Measurements from ENCODE around the gene CISD3.

Gene CISD3

GRCh38 chr17:38747463-38748148 is 17.5 kb downstream of the CISD3 start:
- peak overlapping the region; percentile 63 to 82 (median 78) for H3K9ac ChIP-seq
- H3K4me2 ChIP-seq: peak overlapping the region; percentile 91 to 99 (median 97)
- H3K27ac ChIP-seq: peak overlapping the region; percentile 15 to 71 (median 57); a peak in 20 of 22 replicates
- peak overlapping the region; percentile 67 to 80 (median 72) for H3K4me3 ChIP-seq
- TF ChIP-seq Cebpa-rat (IDR thresholded peaks at IDR 0.05): no peak
- H3K4me1 ChIP-seq: peaks cover 52 to 84% (median 78%) of the 10 kb centered on the region in 10 experiments
- peaks cover 35 to 51% (median 47%) of the 10 kb centered on the region in 11 experiments for H3K27me3 ChIP-seq
- peaks cover 0 to 32% (median 26%) of the 10 kb centered on the region in 11 experiments; a peak in 20 of 22 replicates for H4K20me1 ChIP-seq
- no peaks in the 10 kb centered on the region for H3K9me3 ChIP-seq (replicated peaks in 1 of 11)
- H3K36me3 ChIP-seq: no peaks in the 10 kb centered on the region

- Histone ChIP-seq H3K9me3 (replicated peaks in 1 of 11) (no peaks in the 10 kb centered on the region), H3K27me3 (peaks cover 35 to 51% (median 47%) of the 10 kb centered on the region in 11 experiments), H4K20me1 (peaks cover 0 to 34% (median 26%) of the 10 kb centered on the region in 11 experiments; a peak in 19 of 22 replicates), H3K4me1 (peaks cover 53 to 80% (median 73%) of the 10 kb centered on the region in 10 experiments), H3K4me3 (peak within 1 kb of the TSS; percentile 67 to 97 (median 74)), H3K4me2 (peak within 1 kb of the TSS; percentile 92 to 99 (median 98)), H3K27ac (peak within 1 kb of the TSS; percentile 27 to 71 (median 57); a peak in 20 of 22 replicates), H3K36me3 (no peaks in the 10 kb centered on the region), H3K9ac (peak within 1 kb of the TSS; percentile 63 to 82 (median 78))
- no peak for TF ChIP-seq Cebpa-rat (IDR thresholded peaks at IDR 0.05)
Observed at GRCh38 chr17:38748149-38748891, 18.2 kb downstream of the CISD3 start, which contains the start of gene PCGF2. Gene PCGF2 (minus strand): TSS chr17:38748336. CDS start chr17:38740402, 7,934 bp downstream.

GRCh38 chr17:38748892-38749222 is 18.7 kb downstream of the CISD3 start:
- peaks cover 56 to 80% (median 73%) of the 10 kb centered on the region in 10 experiments for H3K4me1 ChIP-seq
- peak overlapping the region; percentile 73 to 99 (median 91) for H3K4me2 ChIP-seq
- peaks cover 0 to 40% (median 29%) of the 10 kb centered on the region in 11 experiments; a peak in 18 of 22 replicates for H4K20me1 ChIP-seq
- H3K36me3 ChIP-seq: peaks cover 0 to 5% (median 3%) of the 10 kb centered on the region in 11 experiments; a peak in 17 of 22 replicates
- no peaks in the 10 kb centered on the region for H3K9me3 ChIP-seq (replicated peaks in 1 of 11)
- peak overlapping the region in 9 of 11 experiments; percentile 28 to 62 (median 50); a peak in 16 of 22 replicates for H3K9ac ChIP-seq
- no peak overlapping the region for H3K27ac ChIP-seq
- H3K4me3 ChIP-seq: peak overlapping the region; percentile 47 to 97 (median 58)
- peaks cover 35 to 51% (median 47%) of the 10 kb centered on the region in 11 experiments for H3K27me3 ChIP-seq
- no peak for TF ChIP-seq Cebpa-rat (IDR thresholded peaks at IDR 0.05)

GRCh38 chr17:38749223-38750043 is 19.3 kb downstream of the CISD3 start:
- Histone ChIP-seq H3K4me1 (peaks cover 62 to 83% (median 73%) of the 10 kb centered on the region in 10 experiments), H3K9ac (peak overlapping the region in 9 of 11 experiments; percentile 28 to 62 (median 50); a peak in 14 of 22 replicates), H3K36me3 (peaks cover 3 to 11% (median 9%) of the 10 kb centered on the region in 11 experiments; a peak in 21 of 22 replicates), H4K20me1 (peaks cover 0 to 45% (median 32%) of the 10 kb centered on the region in 11 experiments; a peak in 19 of 22 replicates), H3K4me2 (peak overlapping the region; percentile 73 to 99 (median 91)), H3K4me3 (peak overlapping the region; percentile 47 to 97 (median 58)), H3K27ac (no peak overlapping the region), H3K27me3 (peaks cover 35 to 51% (median 47%) of the 10 kb centered on the region in 11 experiments), H3K9me3 (replicated peaks in 1 of 11) (no peaks in the 10 kb centered on the region)
- TF ChIP-seq Cebpa-rat (IDR thresholded peaks at IDR 0.05): no peak

- Histone ChIP-seq H3K4me1 (peaks cover 66 to 79% (median 71%) of the 10 kb centered on the region in 10 experiments), H3K9me3 (replicated peaks in 1 of 11) (no peaks in the 10 kb centered on the region), H4K20me1 (peaks cover 3 to 51% (median 36%) of the 10 kb centered on the region in 11 experiments; a peak in 19 of 22 replicates), H3K9ac (peak overlapping the region in 2 of 11 experiments; percentile 51 to 52; a peak in 1 of 22 replicates), H3K36me3 (peaks cover 9 to 16% (median 14%) of the 10 kb centered on the region in 11 experiments), H3K27me3 (peaks cover 35 to 51% (median 47%) of the 10 kb centered on the region in 11 experiments), H3K4me2 (peak overlapping the region; percentile 73 to 99 (median 91)), H3K4me3 (peak overlapping the region; percentile 47 to 97 (median 58); a peak in 19 of 20 replicates), H3K27ac (no peak overlapping the region)
- no peak for TF ChIP-seq Cebpa-rat (IDR thresholded peaks at IDR 0.05)
Observed at GRCh38 chr17:38750044-38750311, 19.8 kb downstream of the CISD3 start.

GRCh38 chr17:38750312-38751121 is 20.4 kb downstream of the CISD3 start:
- no peak overlapping the region for H3K27ac ChIP-seq
- peaks cover 35 to 51% (median 47%) of the 10 kb centered on the region in 11 experiments for H3K27me3 ChIP-seq
- H3K9ac ChIP-seq: no peak overlapping the region
- H3K36me3 ChIP-seq: peaks cover 14 to 22% (median 19%) of the 10 kb centered on the region in 11 experiments
- H3K9me3 ChIP-seq (replicated peaks in 1 of 11): no peaks in the 10 kb centered on the region
- peaks cover 3 to 54% (median 36%) of the 10 kb centered on the region in 11 experiments; a peak in 19 of 22 replicates for H4K20me1 ChIP-seq
- H3K4me2 ChIP-seq: peak overlapping the region; percentile 73 to 99 (median 91)
- no peak for TF ChIP-seq Cebpa-rat (IDR thresholded peaks at IDR 0.05)
- peak overlapping the region in 9 of 10 experiments; percentile 57 to 100 (median 87); a peak in 15 of 20 replicates for H3K4me3 ChIP-seq
- peaks cover 61 to 74% (median 67%) of the 10 kb centered on the region in 10 experiments for H3K4me1 ChIP-seq

GRCh38 chr17:38751144-38751807 is 21.1 kb downstream of the CISD3 start:
- H3K36me3 ChIP-seq: peaks cover 22 to 29% (median 27%) of the 10 kb centered on the region in 11 experiments

More at GRCh38 chr17:38751144-38751807, 21.1 kb downstream of the CISD3 start:
- no peak for TF ChIP-seq Cebpa-rat (IDR thresholded peaks at IDR 0.05)
- H3K4me3 ChIP-seq: peak overlapping the region; percentile 77 to 100 (median 86)
- peak overlapping the region in 2 of 11 experiments; percentile 89 to 92; a peak in 4 of 22 replicates for H3K27ac ChIP-seq
- H3K4me1 ChIP-seq: peaks cover 53 to 66% (median 59%) of the 10 kb centered on the region in 10 experiments
- H3K4me2 ChIP-seq: peak overlapping the region; percentile 73 to 99 (median 91)
- peak overlapping the region in 5 of 11 experiments; percentile 81 to 97 (median 93); a peak in 5 of 22 replicates for H3K9ac ChIP-seq
- H3K9me3 ChIP-seq (replicated peaks in 1 of 11): no peaks in the 10 kb centered on the region
- H4K20me1 ChIP-seq: peaks cover 3 to 62% (median 36%) of the 10 kb centered on the region in 11 experiments; a peak in 19 of 22 replicates
- H3K27me3 ChIP-seq: peaks cover 35 to 51% (median 47%) of the 10 kb centered on the region in 11 experiments
